ENCODE data around the gene ADGRV1.
"Not testable (repeated sequence)": the region's sequence is repeated elsewhere in the genome, so short reads cannot be mapped to it uniquely, and the experiment has no call there.

Gene ADGRV1

DNA sequence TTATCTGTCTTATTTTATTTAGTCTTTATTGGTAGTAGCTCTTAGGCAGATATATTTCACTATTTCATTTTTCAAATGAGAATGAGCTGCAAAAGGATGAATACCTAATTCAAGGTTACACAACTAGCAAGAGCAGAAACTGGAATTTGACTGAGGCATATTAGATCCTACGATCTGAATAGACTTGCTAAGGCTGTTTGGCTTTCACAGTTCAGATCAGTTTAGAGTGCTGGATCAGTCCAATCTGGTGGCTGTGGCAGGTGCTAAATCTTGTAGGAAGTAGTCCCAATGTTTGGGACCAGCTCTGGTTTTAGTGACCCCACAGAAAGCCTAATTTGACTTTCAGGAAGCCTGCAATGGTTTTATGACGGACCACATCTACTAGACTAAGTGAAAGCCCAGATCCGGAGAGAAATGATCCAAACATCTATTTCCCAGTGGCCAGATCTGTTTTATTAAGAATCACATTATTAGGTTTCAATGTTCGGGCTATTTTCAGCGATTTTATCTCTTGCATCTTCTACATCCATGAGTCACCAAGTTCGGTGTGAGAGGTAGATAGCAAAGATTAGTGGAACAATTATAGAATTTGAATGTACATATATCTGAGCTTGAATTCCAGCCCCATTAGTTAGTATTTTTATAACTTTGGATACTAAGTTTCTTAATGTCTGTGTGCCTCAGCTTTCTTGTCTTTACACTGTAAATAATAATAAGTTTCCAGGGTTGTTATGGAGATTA is 359.5 kb downstream of the ADGRV1 start:
- DNase-seq: no peak

GRCh38 chr5:90921418-90921973 is 362.9 kb downstream of the ADGRV1 start:
- no peak for DNase-seq

DNA sequence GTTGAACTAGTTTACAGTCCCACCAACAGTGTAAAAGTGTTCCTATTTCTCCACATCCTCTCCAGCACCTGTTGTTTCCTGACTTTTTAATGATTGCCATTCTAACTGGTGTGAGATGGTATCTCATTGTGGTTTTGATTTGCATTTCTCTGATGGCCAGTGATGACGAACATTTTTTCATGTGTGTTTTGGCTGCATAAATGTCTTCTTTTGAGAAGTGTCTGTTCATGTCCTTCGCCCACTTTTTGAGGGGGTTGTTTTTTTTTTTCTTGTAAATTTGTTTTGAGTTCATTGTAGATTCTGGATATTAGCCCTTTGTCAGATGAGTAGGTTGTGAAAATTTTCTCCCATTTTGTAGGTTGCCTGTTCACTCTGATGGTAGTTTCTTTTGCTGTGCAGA is 365.6 kb downstream of the ADGRV1 start:
- DNase-seq: not testable (repeated sequence)

GRCh38 chr5:90929013-90929839 is 370.6 kb downstream of the ADGRV1 start:
- not testable (repeated sequence) for DNase-seq

DNA sequence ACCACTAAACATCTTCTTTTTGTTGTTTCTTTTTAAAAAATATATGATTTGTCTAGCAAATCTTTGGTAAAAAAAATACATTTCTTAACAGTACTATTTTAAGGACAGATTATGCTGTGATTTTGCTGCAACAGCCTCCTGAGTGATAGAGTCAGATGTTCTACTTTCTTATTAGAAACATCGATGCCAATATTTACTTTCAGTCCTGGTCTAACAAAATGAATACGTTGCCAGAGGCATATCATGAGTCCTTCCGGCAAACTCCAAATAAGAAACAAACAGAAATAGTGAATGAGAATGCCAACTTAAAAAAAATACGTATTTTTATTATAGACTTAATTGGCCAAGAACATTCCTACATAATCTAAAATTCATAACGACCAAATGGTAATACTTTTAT is 371.5 kb downstream of the ADGRV1 start:
- DNase-seq: no peak

DNA sequence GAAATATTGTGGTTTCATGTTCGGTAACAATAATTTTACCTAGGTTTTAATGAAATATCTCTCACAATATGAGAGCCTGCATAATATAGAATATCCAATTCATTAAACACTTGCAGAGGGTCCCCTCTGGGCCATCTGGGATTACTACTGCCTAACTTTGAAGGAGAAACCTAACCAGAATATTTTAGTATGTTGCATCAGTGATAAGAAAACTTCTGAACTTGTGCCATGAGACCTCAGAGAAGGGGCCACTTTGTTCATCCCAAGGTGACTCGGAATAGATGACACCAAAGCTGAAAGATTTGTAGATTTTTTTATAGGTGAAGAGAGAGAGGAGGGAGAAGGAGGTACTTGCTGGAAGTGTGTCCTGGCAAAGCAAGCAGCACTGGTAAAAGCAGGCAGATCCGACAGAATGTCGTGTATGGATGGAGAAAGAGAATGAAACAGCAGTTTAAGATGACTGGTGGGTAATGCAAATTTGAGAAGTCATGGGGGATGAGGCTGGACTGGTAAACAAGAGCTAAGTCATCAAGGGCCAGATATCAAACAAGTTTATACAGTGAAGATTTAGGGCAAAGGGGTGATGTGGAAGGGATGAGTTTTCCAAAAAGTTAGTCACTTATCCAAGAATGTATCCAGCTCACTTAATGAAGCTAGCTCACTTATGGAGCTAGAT is 372.3 kb downstream of the ADGRV1 start:
- DNase-seq: no peak

DNA sequence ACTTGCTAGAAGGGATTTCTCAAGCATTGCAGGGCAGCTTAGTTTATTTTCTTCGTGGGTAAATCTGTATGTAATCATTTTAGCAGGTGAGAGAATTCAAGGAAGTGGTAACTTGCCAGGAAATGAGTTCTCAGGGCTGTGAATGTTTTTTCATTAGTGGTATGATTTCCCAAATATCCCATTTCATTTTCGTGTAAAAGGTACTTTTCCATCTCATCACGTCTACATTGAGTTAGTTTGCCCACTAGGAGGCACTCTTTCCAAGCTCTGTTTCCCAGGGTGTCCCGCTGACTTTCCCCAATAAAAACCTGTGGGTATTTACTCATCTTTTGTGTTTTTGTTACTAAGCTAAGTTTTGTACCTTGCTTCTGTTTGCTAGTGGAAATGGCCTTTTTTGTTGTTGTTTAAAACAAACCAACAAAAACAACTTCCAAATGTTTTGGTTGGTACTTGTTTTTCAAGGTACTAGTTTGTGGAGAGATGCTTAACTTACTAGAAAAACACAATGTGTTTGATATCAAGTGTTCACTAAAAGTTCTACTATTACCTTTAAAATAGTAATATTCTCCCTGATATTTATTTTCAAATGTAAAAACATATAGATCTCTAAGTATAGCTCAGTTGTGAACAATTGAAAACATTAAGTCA is 373.6 kb downstream of the ADGRV1 start:
- no peak for DNase-seq

DNA sequence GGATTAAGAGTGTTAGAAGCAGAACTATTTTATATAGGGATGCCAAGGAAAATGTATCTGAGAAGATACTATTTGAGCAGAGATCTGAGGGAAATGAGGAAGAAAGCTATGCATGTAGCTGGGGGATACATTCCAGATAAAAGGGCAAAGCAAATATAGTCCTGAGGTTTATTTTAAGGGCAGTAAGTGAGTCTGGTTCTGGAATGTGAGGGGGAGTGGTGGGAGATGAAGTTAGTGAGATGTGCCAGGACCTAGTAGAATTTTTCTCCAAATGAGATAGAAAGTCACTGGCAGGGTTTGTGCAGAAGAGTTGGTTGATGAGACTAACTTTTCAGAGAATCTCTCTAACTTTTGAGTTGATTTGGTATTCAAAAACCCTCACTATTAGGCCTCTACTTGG is 374.7 kb downstream of the ADGRV1 start:
- DNase-seq: no peak

GRCh38 chr5:90934091-90934719 is 375.6 kb downstream of the ADGRV1 start:
- no peak for DNase-seq

- no peak for DNase-seq
Observed at GRCh38 chr5:90934738-90935137, 376.1 kb downstream of the ADGRV1 start.

DNA sequence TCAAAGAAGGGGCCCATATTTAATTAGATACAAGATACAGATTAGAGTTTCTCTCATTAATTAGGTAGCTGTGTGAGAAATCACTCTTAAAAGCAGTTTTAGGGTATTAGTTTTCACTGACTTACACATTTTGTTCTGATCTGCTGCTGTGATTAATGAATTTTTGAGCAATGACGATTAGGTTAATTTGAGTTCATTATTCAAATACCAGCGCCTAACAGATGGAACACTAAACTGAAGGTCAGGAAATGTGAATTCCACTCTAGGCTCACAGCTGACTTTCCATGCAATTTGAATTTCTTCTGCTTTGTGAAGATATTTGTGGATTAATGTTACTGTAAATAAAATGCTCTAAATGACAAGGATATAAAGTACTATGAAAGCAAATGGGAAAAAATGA is 380.6 kb downstream of the ADGRV1 start:
- no peak for DNase-seq

- DNase-seq: no peak
Observed at GRCh38 chr5:90940227-90940995, 381.8 kb downstream of the ADGRV1 start.

DNA sequence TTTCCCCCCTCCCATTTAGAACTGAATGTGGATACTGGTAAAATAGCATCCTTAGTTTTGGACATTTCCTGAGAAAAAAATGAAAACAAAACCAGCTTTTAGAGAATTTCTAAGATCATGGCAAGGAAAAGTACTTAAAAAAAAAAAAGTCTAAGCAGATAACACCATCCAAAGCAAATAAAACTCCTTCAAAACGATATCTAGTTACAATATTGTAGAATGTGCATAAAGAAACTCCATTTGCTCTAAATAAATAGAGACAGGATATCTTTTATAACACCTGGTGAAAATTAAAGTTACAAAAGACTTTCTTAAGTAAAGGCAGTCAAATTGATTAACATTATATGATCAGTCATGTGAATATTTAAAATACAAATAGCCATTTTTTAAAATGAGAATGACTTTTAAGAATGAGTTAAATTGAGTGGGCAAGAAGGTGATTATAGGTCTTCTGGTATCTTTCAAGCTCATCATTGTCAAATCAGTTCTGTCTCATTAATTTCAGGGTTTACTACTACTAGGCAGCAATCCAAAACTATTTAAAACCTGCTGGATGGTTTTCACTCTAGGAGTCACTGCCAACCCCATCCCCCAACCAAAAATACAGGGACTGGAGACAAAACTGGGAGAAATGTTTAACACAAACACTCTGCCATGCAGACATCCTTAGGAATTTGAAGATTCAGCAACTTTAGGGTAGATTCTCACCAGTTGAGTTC is 382.6 kb downstream of the ADGRV1 start:
- no peak for DNase-seq

- DNase-seq: no peak
Observed at GRCh38 chr5:90944116-90944515, 385.5 kb downstream of the ADGRV1 start.

GRCh38 chr5:90947667-90948066 is 389.1 kb downstream of the ADGRV1 start:
- no peak for DNase-seq

GRCh38 chr5:90948969-90949368 is 390.4 kb downstream of the ADGRV1 start:
- DNase-seq: no peak

GRCh38 chr5:90949469-90950358 is 391.1 kb downstream of the ADGRV1 start:
- no peak for DNase-seq

DNA sequence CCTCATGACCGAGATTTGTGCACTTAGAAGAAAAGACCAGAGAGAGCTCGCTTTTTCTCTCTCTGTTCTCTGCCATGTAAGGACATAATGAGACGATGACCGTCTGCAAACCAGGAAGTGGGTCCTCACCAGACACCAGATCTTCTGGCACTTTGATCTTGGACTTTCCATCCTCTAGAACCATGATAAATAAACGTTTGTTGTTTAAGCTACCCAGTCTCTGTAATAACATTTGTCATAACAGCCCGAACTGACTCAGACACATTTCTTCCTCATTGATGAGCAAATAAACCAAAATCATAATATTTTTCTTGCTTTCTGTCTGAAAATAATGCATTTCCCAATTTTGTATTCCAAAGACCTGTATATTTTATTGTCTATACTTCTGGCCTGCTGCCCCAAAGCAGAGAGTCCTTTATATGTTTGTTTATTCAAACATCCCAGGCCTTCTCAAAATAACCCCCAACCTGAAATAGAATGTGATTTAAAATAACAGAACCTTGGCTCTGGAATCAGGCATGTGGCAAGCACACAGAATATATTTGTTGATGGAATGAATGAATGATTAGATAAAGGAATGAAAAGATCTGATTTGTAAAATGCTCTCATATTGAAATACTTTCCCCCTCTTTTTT is 396.5 kb downstream of the ADGRV1 start:
- DNase-seq: no peak

DNA sequence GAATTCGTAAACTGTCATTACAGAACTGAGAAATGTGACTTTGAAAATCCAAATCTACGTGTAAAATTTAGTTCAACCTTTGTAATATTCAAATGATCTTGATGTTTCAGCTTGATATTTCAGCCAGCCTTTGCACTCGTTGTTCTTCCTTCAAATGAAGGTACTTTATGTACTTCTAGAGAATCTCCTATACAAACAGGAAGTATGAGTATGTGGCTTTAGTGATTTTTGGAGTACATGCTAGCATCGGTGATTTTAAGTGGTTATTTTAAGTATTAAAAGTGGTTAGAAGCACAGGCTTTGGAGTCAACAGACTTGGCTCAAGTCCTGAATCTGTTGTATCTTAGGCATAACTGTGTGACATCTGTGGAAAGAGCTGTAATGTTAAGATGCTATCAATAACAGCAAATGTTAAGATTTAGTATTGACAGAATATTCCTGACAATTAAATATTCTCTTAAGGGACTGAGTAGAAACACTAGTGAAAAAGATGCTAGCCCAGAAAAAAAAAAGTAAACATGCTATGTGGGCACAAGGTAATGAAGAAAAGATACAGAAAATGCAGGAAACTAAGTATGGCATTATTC is 398.0 kb downstream of the ADGRV1 start:
- no peak for DNase-seq
